SK-N-SH treated with all-trans-retinoic acid at 6 μM for 48 hours (cell line): ENCODE data around the gene CHMP1A.
"Not testable (repeated sequence)": the region's sequence is repeated elsewhere in the genome, so short reads cannot be mapped to it uniquely, and the experiment has no call there.

Source experiments
- ATAC-seq: fragments of 200-7000 bp; cut with Tn5 transposase; 3 replicates; pipeline ENCODE4 v1.9.1; 2020; ENCODE audit warnings: mild to moderate bottlenecking, moderate library complexity
- ARNTL ChIP-seq: fragments of 450-650 bp; formaldehyde crosslinking; IDR thresholded peaks from 2 replicates; pipeline ENCODE4 v1.5.0; 2020; ENCODE audit warnings: low read depth, mild to moderate bottlenecking, moderate library complexity, borderline replicate concordance
- BACH2 ChIP-seq: fragments of 250-450 bp; sonication (Bioruptor Pico); IDR thresholded peaks from 2 replicates; pipeline ENCODE4 v1.9.0; 2021; ENCODE audit warnings: mild to moderate bottlenecking, borderline replicate concordance
- CREB5 ChIP-seq: fragments of 250-450 bp; sonication (Bioruptor Pico); IDR thresholded peaks from 2 replicates; pipeline ENCODE4 v1.5.1; 2020; ENCODE audit warnings: low read depth, mild to moderate bottlenecking, moderate library complexity
- CSDC2 ChIP-seq: fragments of 250-450 bp; sonication (Bioruptor Pico); IDR thresholded peaks from 2 replicates; pipeline ENCODE4 v1.5.0; 2020; ENCODE audit warnings: mild to moderate bottlenecking, moderate library complexity
- CSRNP3 ChIP-seq: fragments of 250-450 bp; sonication (Bioruptor Pico); IDR thresholded peaks from 2 replicates; pipeline ENCODE4 v1.5.1; 2021; ENCODE audit warnings: mild to moderate bottlenecking, moderate library complexity
- ESRRG ChIP-seq: fragments of 250-450 bp; sonication (Bioruptor Pico); IDR thresholded peaks from 2 replicates; pipeline ENCODE4 v1.6.1; 2021; ENCODE audit warnings: mild to moderate bottlenecking
- GLIS3 ChIP-seq: fragments of 250-450 bp; sonication (Bioruptor Pico); IDR thresholded peaks from 2 replicates; pipeline ENCODE4 v1.5.0; 2020; ENCODE audit warnings: mild to moderate bottlenecking, moderate library complexity
- ISL1 ChIP-seq: fragments of 250-450 bp; sonication (Bioruptor Pico); IDR thresholded peaks from 2 replicates; pipeline ENCODE4 v2.1.2; 2022; ENCODE audit warnings: mild to moderate bottlenecking, moderate library complexity
- OSR1 ChIP-seq: fragments of 250-450 bp; sonication (Bioruptor Pico); IDR thresholded peaks from 2 replicates; pipeline ENCODE4 v1.8.0; 2022; ENCODE audit warnings: moderate library complexity, mild to moderate bottlenecking, inconsistent platforms
- PATZ1 ChIP-seq: fragments of 250-450 bp; sonication (Bioruptor Pico); IDR thresholded peaks from 2 replicates; pipeline ENCODE4 v1.8.0; 2020; ENCODE audit warnings: mild to moderate bottlenecking, moderate library complexity, borderline replicate concordance
- POU6F1 ChIP-seq: fragments of 250-450 bp; sonication (Bioruptor Pico); IDR thresholded peaks from 2 replicates; pipeline ENCODE4 v1.8.0; 2021; ENCODE audit warnings: low read depth, mild to moderate bottlenecking, moderate library complexity, borderline replicate concordance
- PPARA ChIP-seq: fragments of 250-450 bp; sonication (Bioruptor Pico); IDR thresholded peaks from 2 replicates; pipeline ENCODE4 v1.5.0; 2020; ENCODE audit warnings: mild to moderate bottlenecking, borderline replicate concordance
- RARB ChIP-seq: fragments of 250-450 bp; sonication (Bioruptor Pico); IDR thresholded peaks from 2 replicates; pipeline ENCODE4 v1.8.0; 2021; ENCODE audit warnings: mild to moderate bottlenecking, moderate library complexity
- SNAI2 ChIP-seq: fragments of 250-450 bp; sonication (Bioruptor Pico); IDR thresholded peaks from 2 replicates; pipeline ENCODE4 v1.5.0; 2020; ENCODE audit warnings: mild to moderate bottlenecking, moderate library complexity
- TOX ChIP-seq: fragments of 250-450 bp; sonication (Bioruptor Pico); IDR thresholded peaks from 2 replicates; pipeline ENCODE4 v1.8.0; 2021; ENCODE audit warnings: mild to moderate bottlenecking, moderate library complexity, borderline replicate concordance
- TSHZ2 ChIP-seq: fragments of 250-450 bp; sonication (Bioruptor Pico); IDR thresholded peaks from 2 replicates; pipeline ENCODE4 v1.5.0; 2020; ENCODE audit warnings: mild to moderate bottlenecking, moderate library complexity
- ZC3H10 ChIP-seq: fragments of 250-450 bp; sonication (Bioruptor Pico); IDR thresholded peaks from 2 replicates; pipeline ENCODE4 v1.5.1; 2021; ENCODE audit warnings: mild to moderate bottlenecking, moderate library complexity
- ZFP3 ChIP-seq: fragments of 250-450 bp; sonication (Bioruptor Pico); IDR thresholded peaks from 2 replicates; pipeline ENCODE4 v1.5.0; 2020; ENCODE audit warnings: mild to moderate bottlenecking, moderate library complexity
- ZFP30 ChIP-seq: fragments of 450-650 bp; formaldehyde crosslinking; IDR thresholded peaks from 2 replicates; pipeline ENCODE4 v1.5.0; 2022; ENCODE audit warnings: mild to moderate bottlenecking, moderate library complexity
- ZNF565 ChIP-seq: fragments of 450-650 bp; formaldehyde crosslinking; conservative IDR thresholded peaks from 2 replicates; pipeline ENCODE4 v1.5.0; 2020; ENCODE audit warnings: low read depth, mild to moderate bottlenecking, moderate library complexity

Gene CHMP1A

GRCh38 chr16:89690392-89690901, 32.9 kb upstream of the CHMP1A start:
- TF ChIP-seq SNAI2 (CRISPR knock-in tag) (no peak), TOX (CRISPR knock-in tag) (no peak), CREB5 (CRISPR knock-in tag) (no peak), CSRNP3 (no peak), OSR1 (CRISPR knock-in tag) (no peak), GLIS3 (CRISPR knock-in tag) (no peak), ARNTL (CRISPR knock-in tag) (no peak), TSHZ2 (CRISPR knock-in tag) (no peak), POU6F1 (no peak), ZFP3 (CRISPR knock-in tag) (no peak), BACH2 (CRISPR knock-in tag) (no peak), PATZ1 (CRISPR knock-in tag) (no peak)
- ATAC-seq, result no peak

- not testable (repeated sequence) for ATAC-seq
Observed at GRCh38 chr16:89689621-89690020, 32.1 kb upstream of the CHMP1A start.

GRCh38 chr16:89689142-89689541, 31.6 kb upstream of the CHMP1A start:
- TF ChIP-seq BACH2 (CRISPR knock-in tag) (no peak), ZFP30 (no peak), PPARA (CRISPR knock-in tag) (no peak), CSDC2 (no peak), POU6F1 (no peak), CSRNP3 (no peak), ISL1 (CRISPR knock-in tag) (no peak), RARB (CRISPR knock-in tag) (no peak), ZNF565 (CRISPR knock-in tag) (no peak), TOX (CRISPR knock-in tag) (no peak), ARNTL (CRISPR knock-in tag) (no peak), GLIS3 (CRISPR knock-in tag) (no peak), ESRRG (CRISPR knock-in tag) (no peak), CREB5 (CRISPR knock-in tag) (no peak), TSHZ2 (CRISPR knock-in tag) (no peak), ZC3H10 (CRISPR knock-in tag) (no peak)
- no peak for ATAC-seq
